Activated CD4-positive, alpha-beta memory T cell treated with anti-CD3 and anti-CD28 coated beads for 36 hours (primary cell): ENCODE measurements around the gene ARRB1. TPM values are rescaled to one million over a fixed set of nuclear protein-coding genes. Genes with fewer than 3 reads are reported as not detected.
A peak's percentile ranks its signal among the peaks of the same experiment; 100 is the strongest.

ENCODE experiments used
- CTCF ChIA-PET: fragments of 350-600 bp; sonication (Branson Sonifier 250); formaldehyde crosslinking; loops from one replicate; lab custom pipeline; 2021; ENCODE audit warnings: antibody characterized with exemption, inconsistent platforms; lab: Charles Lee
- POLR2A ChIA-PET: fragments of 350-600 bp; sonication (Branson Sonifier 250); formaldehyde crosslinking; loops from one replicate; lab custom pipeline; 2021; ENCODE audit warnings: antibody characterized with exemption; lab: Charles Lee
- DNase-seq: peaks from one replicate; pipeline ENCODE4 v3.0.0-alpha.2; 2020
- H3K27ac Mint-ChIP-seq: one replicate; pipeline ENCODE4 v1.8.0; 2021; ENCODE audit warnings: mixed read lengths
- H3K27me3 Mint-ChIP-seq: one replicate; pipeline ENCODE4 v1.8.0; 2021; ENCODE audit warnings: mixed read lengths
- H3K36me3 Mint-ChIP-seq: one replicate; pipeline ENCODE4 v1.8.0; 2021; ENCODE audit warnings: mixed read lengths
- H3K4me1 Mint-ChIP-seq: one replicate; pipeline ENCODE4 v1.8.0; 2021; ENCODE audit warnings: low read depth, mixed read lengths
- H3K4me3 Mint-ChIP-seq: one replicate; pipeline ENCODE4 v1.8.0; 2021; ENCODE audit warnings: mild to moderate bottlenecking, mixed read lengths
- H3K9me3 Mint-ChIP-seq: one replicate; pipeline ENCODE4 v1.8.0; 2021; ENCODE audit warnings: mixed read lengths
- intact Hi-C: fragments of 100-400 bp; cut with micrococcal nuclease; formaldehyde crosslinking; loops from one replicate; pipeline ENCODE4 v1.15.1; 2023
- total RNA-seq, 2 experiments: library from RNA; stranded (reverse); gene quantifications; one replicate each; pipeline ENCODE4 v1.2.3, GENCODE V29; 2021

ARRB1 gene
- total RNA-seq, 2 experiments from 2014 or later = 16.3 to 18.8 TPM

- peak overlapping the region; percentile 1 for H3K27ac Mint-ChIP-seq
- H3K9me3 Mint-ChIP-seq = no peaks in the 10 kb centered on the region
- intact Hi-C loops = loop anchor here (1.0 to 2.0 kb wide), 3 partner anchors 109 to 320 kb away; no protein-coding TSS in a partner anchor
- peaks cover 7% of the 10 kb centered on the region for H3K27me3 Mint-ChIP-seq
- H3K36me3 Mint-ChIP-seq = no peaks in the 10 kb centered on the region
- no peak overlapping the region for H3K4me3 Mint-ChIP-seq
- POLR2A ChIA-PET = no interaction called here
- no peak for DNase-seq
- CTCF ChIA-PET = interaction anchor here (0.6 to 9.6 kb wide), 41 partner anchors 9 to 1813 kb away, joined by 3 to 365 read pairs (median 5); partner anchors contain the start of gene TPBGL
- H3K4me1 Mint-ChIP-seq = no peaks in the 10 kb centered on the region
Measured at GRCh38 chr11:75248924-75249256, 102.6 kb downstream of the ARRB1 start.

GRCh38 chr11:75246671-75247350 lies 104.7 kb downstream of the ARRB1 start:
- H3K4me3 Mint-ChIP-seq = no peak overlapping the region

GRCh38 chr11:75246006-75246670 lies 105.3 kb downstream of the ARRB1 start:
- H3K9me3 Mint-ChIP-seq = no peaks in the 10 kb centered on the region
- peaks cover 5% of the 10 kb centered on the region for H3K4me1 Mint-ChIP-seq
- no peak overlapping the region for H3K27ac Mint-ChIP-seq
- no peak for DNase-seq
- peaks cover 15% of the 10 kb centered on the region for H3K27me3 Mint-ChIP-seq
- intact Hi-C loops = no loop called here
- H3K36me3 Mint-ChIP-seq = no peaks in the 10 kb centered on the region
- CTCF ChIA-PET = interaction anchor here (3.4 to 9.6 kb wide), 3 partner anchors 12 to 221 kb away, joined by 31 to 365 read pairs (median 120); no protein-coding TSS in a partner anchor
- H3K4me3 Mint-ChIP-seq = no peak overlapping the region
- POLR2A ChIA-PET = no interaction called here

More at GRCh38 chr11:75246671-75247350, 104.7 kb downstream of the ARRB1 start:
- DNase-seq = no peak
- CTCF ChIA-PET = interaction anchor here (2.9 to 9.6 kb wide), 6 partner anchors 11 to 315 kb away, joined by 28 to 365 read pairs (median 60); no protein-coding TSS in a partner anchor
- POLR2A ChIA-PET = no interaction called here
- no peaks in the 10 kb centered on the region for H3K36me3 Mint-ChIP-seq
- peaks cover 18% of the 10 kb centered on the region for H3K27me3 Mint-ChIP-seq
- no peak overlapping the region for H3K27ac Mint-ChIP-seq
- no peaks in the 10 kb centered on the region for H3K9me3 Mint-ChIP-seq
- peaks cover 5% of the 10 kb centered on the region for H3K4me1 Mint-ChIP-seq
- intact Hi-C loops = no loop called here

GRCh38 chr11:75245356-75246005 lies 106.0 kb downstream of the ARRB1 start:
- Mint-ChIP-seq H3K4me3 (no peak overlapping the region), H3K27ac (no peak overlapping the region), H3K36me3 (no peaks in the 10 kb centered on the region), H3K27me3 (peaks cover 14% of the 10 kb centered on the region), H3K4me1 (peaks cover 5% of the 10 kb centered on the region), H3K9me3 (no peaks in the 10 kb centered on the region)
- DNase-seq = no peak
- CTCF ChIA-PET = interaction anchor here (1.0 to 9.6 kb wide), 5 partner anchors 34 to 224 kb away, joined by 3 to 365 read pairs (median 8); no protein-coding TSS in a partner anchor
- intact Hi-C loops = no loop called here
- POLR2A ChIA-PET = interaction anchor here (1.1 kb wide), 1 partner anchor 99 kb away, joined by 3 read pairs; no protein-coding TSS in a partner anchor

- ChIA-PET CTCF (interaction anchor here (0.7 to 9.6 kb wide), 7 partner anchors 36 to 315 kb away, joined by 3 to 365 read pairs (median 8); no protein-coding TSS in a partner anchor), POLR2A (interaction anchor here (0.6 to 1.1 kb wide), 2 partner anchors 98 to 1666 kb away, joined by 3 read pairs; no protein-coding TSS in a partner anchor)
- no peak for DNase-seq
- no peak overlapping the region for H3K4me3 Mint-ChIP-seq
- peaks cover 7% of the 10 kb centered on the region for H3K4me1 Mint-ChIP-seq
- intact Hi-C loops = no loop called here
- H3K36me3 Mint-ChIP-seq = no peaks in the 10 kb centered on the region
- H3K27me3 Mint-ChIP-seq = peaks cover 24% of the 10 kb centered on the region
- H3K9me3 Mint-ChIP-seq = no peaks in the 10 kb centered on the region
- H3K27ac Mint-ChIP-seq = no peak overlapping the region
Measured at GRCh38 chr11:75244052-75244814, 107.2 kb downstream of the ARRB1 start.

GRCh38 chr11:75242722-75243600 lies 108.5 kb downstream of the ARRB1 start:
- ChIA-PET CTCF (interaction anchor here (0.9 to 7.6 kb wide), 18 partner anchors 8 to 321 kb away, joined by 3 to 212 read pairs (median 6); partner anchors contain the start of gene NEU3), POLR2A (no interaction called here)
- Mint-ChIP-seq H3K4me1 (peaks cover 7% of the 10 kb centered on the region), H3K4me3 (peak overlapping the region; percentile 60), H3K9me3 (no peaks in the 10 kb centered on the region), H3K27me3 (peaks cover 24% of the 10 kb centered on the region), H3K27ac (no peak overlapping the region), H3K36me3 (no peaks in the 10 kb centered on the region)
- DNase-seq = no peak
- intact Hi-C loops = no loop called here

GRCh38 chr11:75241906-75242644 lies 109.4 kb downstream of the ARRB1 start:
- POLR2A ChIA-PET = interaction anchor here (1.0 kb wide), 1 partner anchor 108 kb away, joined by 3 read pairs; no protein-coding TSS in a partner anchor
- no peak overlapping the region for H3K27ac Mint-ChIP-seq
- peaks cover 7% of the 10 kb centered on the region for H3K4me1 Mint-ChIP-seq
- intact Hi-C loops = loop anchor here (2.0 kb wide), 1 partner anchor 27 kb away; no protein-coding TSS in a partner anchor
- H3K27me3 Mint-ChIP-seq = peaks cover 29% of the 10 kb centered on the region
- H3K4me3 Mint-ChIP-seq = peak overlapping the region; percentile 69
- DNase-seq = no peak
- H3K9me3 Mint-ChIP-seq = no peaks in the 10 kb centered on the region
- H3K36me3 Mint-ChIP-seq = no peaks in the 10 kb centered on the region
- CTCF ChIA-PET = interaction anchor here (0.7 to 7.6 kb wide), 39 partner anchors 9 to 333 kb away, joined by 3 to 212 read pairs (median 5); partner anchors contain the start of gene NEU3

- Mint-ChIP-seq H3K9me3 (no peaks in the 10 kb centered on the region), H3K27me3 (peaks cover 29% of the 10 kb centered on the region), H3K27ac (no peak overlapping the region)
Measured at GRCh38 chr11:75241036-75241905, 110.2 kb downstream of the ARRB1 start.

More at GRCh38 chr11:75241036-75241905, 110.2 kb downstream of the ARRB1 start:
- intact Hi-C loops = loop anchor here (2.0 kb wide), 1 partner anchor 26 kb away; no protein-coding TSS in a partner anchor
- peak; percentile 91 for DNase-seq
- Mint-ChIP-seq H3K4me1 (peaks cover 7% of the 10 kb centered on the region), H3K4me3 (peak overlapping the region; percentile 69), H3K36me3 (no peaks in the 10 kb centered on the region)
- POLR2A ChIA-PET = interaction anchor here (1.0 kb wide), 2 partner anchors 10 to 108 kb away, joined by 3 read pairs; no protein-coding TSS in a partner anchor
- CTCF ChIA-PET = interaction anchor here (0.5 to 7.6 kb wide), 50 partner anchors 9 to 332 kb away, joined by 3 to 212 read pairs (median 5); partner anchors contain the start of genes NEU3, SLCO2B1, SPCS2 and XRRA1
